Stimulated activated effector memory CD8-positive, alpha-beta T cell treated with anti-CD3 and anti-CD28 coated beads, Interleukin-12 subunit alpha, Interleukin-12 subunit beta, amount 100 ng/mL, for 72 hours (primary cell): ENCODE measurements around the gene KLHL8.

Source experiments
- ATAC-seq: fragments of 150-1000 bp; cut with Tn5 transposase; 2 replicates; pipeline ENCODE4 v1.10.0; 2021
- DNase-seq, 2 donors: peaks; one replicate each; pipeline ENCODE4 v3.0.0; 2021 to 2022; ENCODE audit warnings: low spot score in 2 of 2
- H3K27ac Mint-ChIP-seq: one replicate; pipeline ENCODE4 v1.8.0; 2022; ENCODE audit warnings: mild to moderate bottlenecking, mixed read lengths
- H3K36me3 Mint-ChIP-seq: one replicate; pipeline ENCODE4 v1.8.0; 2022; ENCODE audit warnings: mild to moderate bottlenecking, mixed read lengths
- H3K4me1 Mint-ChIP-seq: one replicate; pipeline ENCODE4 v1.8.0; 2022; ENCODE audit warnings: mixed read lengths
- H3K4me3 Mint-ChIP-seq: one replicate; pipeline ENCODE4 v1.8.0; 2022; ENCODE audit warnings: mild to moderate bottlenecking, mixed read lengths
- H3K9me3 Mint-ChIP-seq: one replicate; pipeline ENCODE4 v1.8.0; 2022; ENCODE audit warnings: mixed read lengths

KLHL8 gene

DNA sequence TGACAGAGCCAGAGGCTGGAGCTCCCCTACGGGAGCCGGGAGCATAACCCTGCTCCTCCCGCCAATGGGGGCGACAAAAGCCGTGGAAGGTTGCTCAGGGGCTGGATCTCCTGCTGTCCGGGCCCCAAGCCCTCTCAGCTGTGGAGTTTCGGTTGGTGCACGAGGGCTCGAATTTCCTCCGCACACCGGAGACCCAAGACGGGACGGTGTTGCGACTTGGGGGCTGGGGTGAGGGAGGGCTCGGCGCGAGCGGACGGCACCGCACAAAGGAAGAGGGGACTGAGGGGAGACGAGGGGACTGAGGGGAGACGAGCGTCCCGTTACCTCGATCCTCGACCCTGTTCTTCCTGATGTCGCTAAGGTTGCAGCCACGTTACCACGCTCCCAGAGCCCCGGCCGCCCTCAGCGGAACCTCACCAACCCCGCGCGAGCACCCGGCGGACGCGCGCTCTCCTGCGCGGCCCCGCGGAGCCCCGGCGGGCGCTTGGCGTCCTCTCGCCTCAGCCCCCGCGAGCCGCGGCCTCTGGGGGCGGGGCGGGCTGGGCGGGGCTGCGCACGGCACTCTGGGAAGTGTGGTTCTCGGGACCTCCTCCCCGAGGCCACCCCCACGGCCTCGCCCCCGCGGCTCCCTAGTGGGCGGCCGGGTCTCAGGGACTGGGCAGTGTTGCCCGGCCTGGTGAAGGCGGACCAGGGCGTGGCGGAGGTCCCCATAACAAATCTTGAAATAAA lies at the start of gene KLHL8:
Gene KLHL8, minus strand, starts transcription at position 525 of the 729 bp plus-strand sequence. CDS start 25,079 bp downstream, outside the sequence.
- H3K4me1 Mint-ChIP-seq, result peaks cover 7% of the 10 kb centered on the region
- peak; percentile 81 to 93 for DNase-seq
- H3K27ac Mint-ChIP-seq, result peak within 1 kb of the TSS; percentile 84
- peak within 1 kb of the TSS; percentile 82 for H3K4me3 Mint-ChIP-seq
- peaks cover 5% of the 10 kb centered on the region for H3K36me3 Mint-ChIP-seq
- H3K9me3 Mint-ChIP-seq, result no peaks in the 10 kb centered on the region
- peak; percentile 95 for ATAC-seq

DNA sequence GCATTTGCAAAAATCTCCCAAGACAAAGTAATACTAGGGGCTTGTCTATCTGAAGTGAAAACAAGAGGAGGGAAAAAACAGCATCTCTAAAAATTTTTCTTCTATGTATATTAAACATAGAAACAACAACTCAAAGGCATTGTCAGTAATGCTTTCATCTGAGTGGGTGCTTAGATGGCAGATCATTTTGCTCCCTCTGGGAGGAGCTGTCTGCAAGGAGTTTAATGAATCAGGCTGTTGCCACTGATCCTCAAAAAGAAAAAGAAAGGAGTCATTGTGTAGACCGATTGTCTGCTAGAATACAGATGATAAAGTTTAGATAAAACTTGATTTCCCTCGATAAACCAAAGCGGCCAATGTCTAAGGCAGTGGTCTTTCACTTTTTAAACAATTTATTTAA lies 49.7 kb upstream of the KLHL8 start:
- Mint-ChIP-seq H3K4me1 (no peaks in the 10 kb centered on the region), H3K4me3 (no peak overlapping the region), H3K36me3 (no peaks in the 10 kb centered on the region), H3K27ac (no peak overlapping the region), H3K9me3 (no peaks in the 10 kb centered on the region)
- ATAC-seq (no peak), DNase-seq (no peak)

DNA sequence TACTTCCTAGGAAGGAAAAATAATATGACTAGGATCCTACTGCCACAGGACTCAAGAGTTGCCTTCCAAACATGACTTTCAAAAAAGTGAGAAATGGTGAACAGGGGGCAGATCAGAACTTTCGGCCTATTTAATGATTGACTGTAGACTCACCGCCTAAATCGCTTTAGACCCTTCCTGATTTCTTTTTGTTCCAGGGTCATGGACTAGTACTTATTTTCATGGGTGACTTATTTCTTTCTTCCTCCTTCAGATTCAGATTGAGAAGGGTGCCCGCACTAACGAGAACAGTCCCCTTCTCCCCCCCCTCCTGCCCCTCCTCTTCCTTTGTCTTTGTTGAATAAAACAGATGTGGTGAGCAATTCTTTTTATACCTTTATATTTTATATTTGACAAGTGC lies 48.0 kb upstream of the KLHL8 start:
- Mint-ChIP-seq H3K36me3 (no peaks in the 10 kb centered on the region), H3K9me3 (no peaks in the 10 kb centered on the region)
- ATAC-seq, result no peak

DNA sequence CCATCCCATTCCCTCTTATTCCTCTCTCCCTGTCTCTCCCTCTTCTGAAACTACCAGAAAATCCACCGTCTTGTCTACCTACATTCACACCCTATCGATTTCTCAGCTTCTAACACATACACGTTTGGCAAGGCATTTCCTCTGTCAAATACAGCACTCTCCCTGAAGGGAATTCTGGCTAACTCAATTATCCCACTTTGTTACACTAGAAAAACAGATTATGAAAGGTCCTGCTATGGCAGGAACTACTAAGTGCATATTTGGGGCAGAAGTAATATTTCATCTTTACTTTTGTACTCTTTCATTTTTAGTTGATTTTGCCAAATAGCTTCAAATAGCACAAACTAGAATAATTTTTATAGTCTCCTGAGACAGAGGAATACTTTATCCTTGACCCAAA lies 46.6 kb upstream of the KLHL8 start:
- Mint-ChIP-seq H3K9me3 (peaks cover 2% of the 10 kb centered on the region), H3K4me3 (no peak overlapping the region), H3K4me1 (no peaks in the 10 kb centered on the region), H3K27ac (no peak overlapping the region), H3K36me3 (no peaks in the 10 kb centered on the region)
- DNase-seq (no peak), ATAC-seq (no peak)

More for the DNA sequence above, 48.0 kb upstream of the KLHL8 start:
- DNase-seq, result no peak
- no peak overlapping the region for H3K4me3 Mint-ChIP-seq
- no peak overlapping the region for H3K27ac Mint-ChIP-seq
- no peaks in the 10 kb centered on the region for H3K4me1 Mint-ChIP-seq

DNA sequence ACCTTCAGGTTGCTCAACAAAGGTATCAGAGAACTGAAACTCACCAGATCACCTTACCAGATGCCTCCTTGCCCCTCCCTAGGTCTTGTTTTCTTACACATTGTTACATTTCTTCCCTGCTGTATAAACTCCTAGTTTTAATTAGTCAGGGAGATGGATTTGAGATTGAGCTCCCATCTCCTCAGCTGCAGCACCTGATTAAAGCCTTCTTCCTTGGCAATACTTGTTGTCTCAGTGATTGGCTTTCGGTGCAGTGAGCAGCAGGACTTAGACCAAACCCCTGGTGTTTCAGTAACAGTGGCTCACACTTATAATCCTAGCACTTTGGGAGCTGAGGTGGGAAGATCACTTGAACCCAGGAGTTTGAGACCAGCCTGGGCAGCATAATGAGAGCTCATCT lies 42.5 kb upstream of the KLHL8 start:
- ATAC-seq (no peak), DNase-seq (no peak)
- Mint-ChIP-seq H3K27ac (no peak overlapping the region), H3K36me3 (no peaks in the 10 kb centered on the region), H3K4me3 (no peak overlapping the region), H3K4me1 (no peaks in the 10 kb centered on the region), H3K9me3 (peaks cover 2% of the 10 kb centered on the region)

DNA sequence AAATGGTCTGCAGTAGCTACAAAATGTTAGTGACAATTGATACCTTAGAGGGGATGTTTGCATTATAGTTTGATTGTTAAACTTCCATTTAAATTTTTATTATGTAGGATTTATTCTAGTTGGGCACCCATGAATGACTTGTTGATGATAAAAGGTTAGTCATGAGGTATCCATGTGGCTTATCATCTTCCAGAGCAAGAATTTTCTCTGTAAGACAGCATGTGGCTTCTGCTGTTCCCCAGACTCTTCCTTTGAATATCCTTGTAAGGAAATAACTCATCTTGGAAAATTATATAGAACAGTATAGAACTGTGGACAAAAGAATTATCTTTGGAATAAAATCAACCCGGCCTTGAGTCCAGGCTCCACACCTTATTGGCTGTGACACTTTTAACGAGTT lies 40.1 kb upstream of the KLHL8 start:
- H3K36me3 Mint-ChIP-seq, result no peaks in the 10 kb centered on the region
- H3K4me3 Mint-ChIP-seq, result no peak overlapping the region
- no peak for DNase-seq
- H3K4me1 Mint-ChIP-seq, result no peaks in the 10 kb centered on the region
- peaks cover 6% of the 10 kb centered on the region for H3K9me3 Mint-ChIP-seq
- no peak overlapping the region for H3K27ac Mint-ChIP-seq
- no peak for ATAC-seq

DNA sequence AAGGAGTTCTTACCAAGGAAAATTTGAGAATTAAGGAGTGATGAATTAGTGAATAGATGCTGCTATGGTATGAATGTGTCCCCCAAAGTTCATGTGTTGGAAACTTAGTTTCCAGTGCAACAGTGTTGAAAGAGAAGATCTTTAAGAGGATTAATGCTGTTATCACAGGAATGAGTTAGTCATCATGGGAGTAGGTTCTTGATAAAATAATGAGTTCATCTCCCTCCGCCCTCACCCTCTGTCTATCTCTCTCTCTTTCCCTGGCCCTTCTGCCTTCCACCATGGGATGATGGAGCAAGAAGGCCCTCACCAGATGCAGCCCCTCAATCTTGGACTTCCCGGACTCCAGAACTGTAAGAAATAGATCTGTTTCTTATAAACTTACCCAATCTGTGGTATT lies 38.3 kb upstream of the KLHL8 start:
- no peak for DNase-seq

DNA sequence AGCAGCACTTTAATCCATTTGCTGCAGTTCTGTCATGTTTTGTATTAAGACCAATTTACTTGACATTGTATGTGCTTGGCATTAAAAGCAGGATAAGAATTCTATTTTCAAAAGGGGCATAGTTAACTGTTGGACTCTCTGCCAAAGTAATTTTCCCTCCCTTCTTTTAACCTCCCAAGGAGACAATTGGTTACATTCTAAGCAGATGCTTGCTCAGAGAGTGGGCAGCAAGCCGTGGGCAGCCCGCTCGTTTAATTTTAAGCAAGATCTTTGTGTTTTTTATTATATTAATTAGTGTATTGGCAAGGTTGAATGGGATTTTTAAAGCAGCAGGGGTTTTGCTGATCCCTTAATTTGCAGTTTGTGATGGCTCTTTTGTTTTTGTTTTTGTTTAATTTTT lies 37.1 kb upstream of the KLHL8 start:
- no peaks in the 10 kb centered on the region for H3K4me1 Mint-ChIP-seq
- no peaks in the 10 kb centered on the region for H3K36me3 Mint-ChIP-seq
- peaks cover 4% of the 10 kb centered on the region for H3K9me3 Mint-ChIP-seq
- no peak overlapping the region for H3K4me3 Mint-ChIP-seq
- DNase-seq (no peak), ATAC-seq (no peak)
- H3K27ac Mint-ChIP-seq, result no peak overlapping the region

More for the DNA sequence above, 38.3 kb upstream of the KLHL8 start:
- Mint-ChIP-seq H3K4me3 (no peak overlapping the region), H3K4me1 (no peaks in the 10 kb centered on the region), H3K9me3 (peaks cover 6% of the 10 kb centered on the region), H3K36me3 (no peaks in the 10 kb centered on the region), H3K27ac (no peak overlapping the region)
- ATAC-seq, result no peak

DNA sequence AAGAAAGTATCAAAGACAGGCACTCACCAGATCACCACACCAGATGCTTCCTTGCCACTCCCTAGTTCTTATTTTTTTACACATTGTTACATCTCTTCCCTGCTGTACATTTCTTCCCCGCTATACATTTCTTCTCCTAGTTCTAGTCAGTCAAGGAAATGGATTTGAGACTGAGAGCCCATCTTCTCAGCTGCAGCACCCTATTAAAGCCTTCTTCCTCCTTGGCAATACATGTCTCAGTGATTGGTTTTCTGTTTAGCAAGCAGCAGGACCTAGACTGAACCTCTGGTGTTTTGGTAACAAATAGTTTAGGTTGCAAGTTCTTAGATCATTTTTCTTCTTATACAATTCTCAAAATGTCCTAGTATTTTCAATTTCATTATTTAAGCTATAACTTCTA lies 35.3 kb upstream of the KLHL8 start:
- peaks cover 4% of the 10 kb centered on the region for H3K9me3 Mint-ChIP-seq
- no peak for ATAC-seq

DNA sequence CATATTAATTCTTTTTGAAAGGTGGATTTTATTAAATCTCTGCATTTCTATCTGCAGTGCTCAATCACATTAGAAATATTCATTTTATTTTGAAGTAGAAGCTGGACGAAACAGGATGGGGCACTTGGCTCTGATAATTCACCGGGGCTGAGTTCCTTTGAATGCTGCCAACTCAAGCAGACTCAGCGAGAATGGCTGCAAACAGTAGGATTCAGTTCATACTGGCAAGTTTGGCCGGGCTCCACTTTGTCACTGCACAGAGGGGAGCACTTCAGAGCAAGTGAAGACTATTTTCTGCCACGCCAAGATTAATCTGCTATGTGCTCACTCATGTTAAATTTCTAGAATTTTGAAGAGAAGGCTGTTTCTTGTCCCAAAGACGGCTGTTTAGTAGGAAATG lies 30.7 kb upstream of the KLHL8 start:
- H3K36me3 Mint-ChIP-seq, result no peaks in the 10 kb centered on the region
- ATAC-seq (no peak), DNase-seq (no peak)
- no peaks in the 10 kb centered on the region for H3K4me1 Mint-ChIP-seq
- H3K27ac Mint-ChIP-seq, result no peak overlapping the region
- H3K4me3 Mint-ChIP-seq, result no peak overlapping the region
- peaks cover 7% of the 10 kb centered on the region for H3K9me3 Mint-ChIP-seq

More for the DNA sequence above, 35.3 kb upstream of the KLHL8 start:
- Mint-ChIP-seq H3K27ac (no peak overlapping the region), H3K4me3 (no peak overlapping the region), H3K4me1 (no peaks in the 10 kb centered on the region), H3K36me3 (no peaks in the 10 kb centered on the region)
- DNase-seq, result no peak

DNA sequence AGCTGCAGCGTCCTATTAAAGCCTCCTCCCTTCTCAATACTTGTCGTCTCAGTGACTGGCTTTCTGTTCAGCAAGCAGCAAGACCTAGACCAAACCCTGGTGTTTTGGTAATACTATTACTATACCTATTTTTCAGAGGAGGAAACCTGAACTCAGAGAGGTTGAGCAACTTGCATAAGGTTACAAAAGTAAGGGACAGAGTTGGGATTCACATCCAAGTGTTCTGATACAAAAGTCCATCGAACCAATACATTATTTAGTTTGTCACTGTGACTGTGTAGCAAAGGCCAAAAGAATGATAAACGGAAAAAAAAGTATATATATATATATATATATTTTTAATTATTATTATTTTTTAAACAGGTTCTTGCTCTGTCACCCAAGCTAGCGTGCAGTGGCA lies 29.9 kb upstream of the KLHL8 start:
- Mint-ChIP-seq H3K4me1 (no peaks in the 10 kb centered on the region), H3K27ac (no peak overlapping the region), H3K36me3 (no peaks in the 10 kb centered on the region), H3K4me3 (no peak overlapping the region), H3K9me3 (peaks cover 2% of the 10 kb centered on the region)
- ATAC-seq, result no peak
- DNase-seq, result no peak

DNA sequence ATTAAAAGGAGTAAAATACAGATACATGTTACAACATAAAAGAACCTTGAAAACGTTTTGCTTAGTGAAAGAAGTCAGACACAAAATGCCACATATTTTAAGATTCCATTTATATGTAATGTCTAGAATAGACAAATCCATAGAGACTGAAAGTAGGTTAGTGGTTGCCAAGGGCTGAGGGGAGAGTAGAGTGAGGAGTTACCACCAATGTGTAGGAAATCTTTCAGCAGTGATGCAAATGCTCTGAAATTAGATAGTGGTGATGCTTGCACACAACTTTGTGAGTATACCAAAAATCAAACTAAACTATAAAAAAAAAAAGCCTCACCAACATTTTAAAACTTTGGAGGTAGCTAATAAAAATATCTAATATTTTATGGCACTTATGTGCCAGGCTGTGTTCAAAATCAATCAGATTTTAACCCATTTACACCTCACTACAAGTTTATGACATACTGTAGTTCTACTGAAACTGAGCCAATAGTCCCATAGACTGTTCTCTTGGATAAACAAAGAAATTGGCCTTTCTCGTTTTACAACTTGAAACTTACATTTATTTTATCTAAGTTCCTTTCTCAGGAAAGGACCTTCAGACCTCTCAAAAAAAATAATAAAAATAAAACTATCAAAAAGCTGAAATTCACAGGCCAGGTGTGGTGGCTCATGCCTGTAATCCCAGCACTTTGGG lies 29.1 kb upstream of the KLHL8 start:
- no peaks in the 10 kb centered on the region for H3K4me1 Mint-ChIP-seq
- no peak overlapping the region for H3K27ac Mint-ChIP-seq
- peaks cover 2% of the 10 kb centered on the region for H3K9me3 Mint-ChIP-seq
- H3K4me3 Mint-ChIP-seq, result no peak overlapping the region
- no peaks in the 10 kb centered on the region for H3K36me3 Mint-ChIP-seq
- DNase-seq (no peak), ATAC-seq (no peak)

DNA sequence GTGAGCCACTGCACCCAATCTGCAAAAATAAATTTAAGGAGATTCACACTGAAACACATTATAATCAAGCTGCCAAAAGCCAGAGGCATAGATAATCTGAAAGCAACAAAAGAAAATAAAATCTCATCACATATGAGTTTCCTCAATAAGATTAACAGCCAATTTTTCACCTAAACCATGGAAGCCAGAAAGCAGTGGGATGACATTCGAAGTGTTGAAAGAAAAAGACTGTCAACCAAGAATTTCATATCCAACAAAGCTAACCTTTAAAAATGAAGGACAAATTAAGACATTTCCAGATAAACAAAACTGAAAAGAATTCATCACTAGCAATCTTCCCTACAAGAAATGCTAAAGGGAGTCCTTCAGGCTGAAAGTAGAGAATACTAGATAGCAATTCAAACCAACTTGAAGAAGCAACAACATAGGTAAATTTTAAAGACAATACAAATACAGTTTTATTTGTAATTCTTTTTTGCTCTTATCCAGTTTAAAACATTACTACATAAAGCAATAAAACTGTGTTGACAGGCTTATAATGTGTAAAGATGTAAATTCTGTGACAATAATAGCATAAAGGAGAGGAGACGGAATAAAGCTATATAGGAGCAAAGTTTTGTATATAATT lies 23.1 kb upstream of the KLHL8 start:
- H3K27ac Mint-ChIP-seq, result no peak overlapping the region
- H3K36me3 Mint-ChIP-seq, result no peaks in the 10 kb centered on the region
- H3K4me1 Mint-ChIP-seq, result no peaks in the 10 kb centered on the region
- ATAC-seq (no peak), DNase-seq (no peak)
- H3K4me3 Mint-ChIP-seq, result no peak overlapping the region
- H3K9me3 Mint-ChIP-seq, result peaks cover 18% of the 10 kb centered on the region

DNA sequence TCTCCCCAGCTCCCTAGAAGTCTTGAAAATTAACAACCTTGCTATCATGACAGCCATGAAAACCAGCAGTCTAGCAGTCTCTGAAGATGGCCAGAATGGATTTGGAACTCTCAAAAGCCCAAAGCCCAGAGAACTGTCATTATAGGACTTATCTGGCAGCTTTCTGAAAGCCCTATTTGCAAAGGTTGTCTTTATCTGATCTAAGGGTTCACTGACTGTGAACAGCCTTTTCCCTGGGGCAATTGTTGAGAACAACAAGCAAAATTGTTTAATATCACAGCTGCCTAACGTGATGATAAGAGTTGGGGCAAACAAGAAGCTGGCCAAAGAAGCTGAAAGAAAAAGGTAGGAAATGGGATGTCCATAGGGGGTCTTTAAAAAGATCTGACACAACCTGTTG lies 20.9 kb upstream of the KLHL8 start:
- Mint-ChIP-seq H3K4me3 (no peak overlapping the region), H3K9me3 (peaks cover 16% of the 10 kb centered on the region), H3K4me1 (no peaks in the 10 kb centered on the region), H3K27ac (no peak overlapping the region), H3K36me3 (no peaks in the 10 kb centered on the region)
- no peak for ATAC-seq
- DNase-seq, result no peak

DNA sequence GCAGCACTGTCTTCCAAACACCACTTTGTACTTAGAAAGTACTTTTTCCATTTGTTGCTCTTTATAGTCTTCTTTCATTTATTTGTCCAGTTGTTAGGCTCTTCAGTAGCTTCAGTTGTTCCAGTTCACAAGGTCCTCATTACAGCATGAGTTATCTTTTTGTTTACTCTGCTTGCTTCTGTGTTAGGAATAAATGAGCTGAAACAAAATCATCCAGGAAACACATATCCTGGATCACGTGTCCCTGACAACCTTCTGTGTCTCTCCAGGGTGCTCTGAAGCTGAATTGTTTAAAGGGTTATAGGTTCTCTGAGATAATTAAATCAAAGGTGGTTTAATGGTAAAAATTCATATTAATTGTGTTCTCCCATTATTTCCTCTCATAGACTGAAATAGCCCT lies 19.9 kb upstream of the KLHL8 start:
- no peak overlapping the region for H3K4me3 Mint-ChIP-seq
- H3K36me3 Mint-ChIP-seq, result no peaks in the 10 kb centered on the region
- no peak for ATAC-seq
- no peak for DNase-seq
- no peak overlapping the region for H3K27ac Mint-ChIP-seq
- peaks cover 16% of the 10 kb centered on the region for H3K9me3 Mint-ChIP-seq
- peaks cover 5% of the 10 kb centered on the region for H3K4me1 Mint-ChIP-seq

DNA sequence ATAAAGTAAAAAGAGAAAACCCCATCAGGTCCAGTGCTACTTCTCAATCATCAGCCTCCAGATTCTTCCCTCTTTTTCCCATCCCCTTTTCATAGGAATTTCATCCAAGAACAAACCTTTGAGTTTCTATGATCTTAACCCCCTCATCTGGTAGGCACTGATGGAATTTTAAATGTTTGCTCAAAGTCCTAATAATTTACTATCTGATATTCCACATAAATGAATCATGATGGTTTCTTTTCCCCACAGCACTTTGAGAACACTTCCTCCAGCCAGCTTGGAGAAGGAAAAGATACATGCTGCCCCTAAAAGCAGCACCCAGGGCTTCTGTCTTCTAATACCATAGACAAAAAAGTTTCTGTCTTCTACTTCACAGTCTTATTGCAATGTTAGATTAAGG lies 19.4 kb upstream of the KLHL8 start:
- DNase-seq (no peak), ATAC-seq (no peak)
- H3K4me1 Mint-ChIP-seq, result peaks cover 7% of the 10 kb centered on the region
- no peaks in the 10 kb centered on the region for H3K36me3 Mint-ChIP-seq
- H3K4me3 Mint-ChIP-seq, result no peak overlapping the region
- peaks cover 16% of the 10 kb centered on the region for H3K9me3 Mint-ChIP-seq
- H3K27ac Mint-ChIP-seq, result no peak overlapping the region
